Uterus (tissue), 4 donors: ENCODE data around the gene PHF19. TPM values are rescaled to one million over a fixed set of nuclear protein-coding genes. Genes with fewer than 3 reads are reported as not detected.

ENCODE experiments used
- DNase-seq, 2 donors: peaks; one replicate each; pipeline ENCODE4 v3.0.0-alpha.2; 2019 to 2020
- H3K27ac ChIP-seq, 2 donors: fragments of 200-600 bp; sonication (generic); 1 replicate in 1 of 2; 2 replicates in 1 of 2; pipeline ENCODE4 v1.5.1; 2016 to 2018
- H3K27me3 ChIP-seq, 2 donors: fragments of 200-600 bp; sonication (generic); one replicate each; pipeline ENCODE4 v1.5.1; 2018 to 2019; ENCODE audit warnings: control low read depth in 1 of 2
- H3K36me3 ChIP-seq, 2 donors: fragments of 200-600 bp; sonication (generic); one replicate each; pipeline ENCODE4 v1.5.1; 2019; ENCODE audit warnings: control low read depth in 1 of 2
- H3K4me1 ChIP-seq, 2 donors: fragments of 200-600 bp; sonication (generic); one replicate each; pipeline ENCODE4 v1.5.1; 2018 to 2019; ENCODE audit warnings: control low read depth in 1 of 2
- H3K4me3 ChIP-seq, 2 donors: fragments of 200-600 bp; sonication (generic); 1 replicate in 1 of 2; 2 replicates in 1 of 2; pipeline ENCODE4 v1.5.1; 2018 to 2019; ENCODE audit warnings: mild to moderate bottlenecking in 1 of 2
- H3K9me3 ChIP-seq, 2 donors: fragments of 200-600 bp; sonication (generic); one replicate each; pipeline ENCODE4 v1.5.1; 2019; ENCODE audit warnings: control low read depth in 1 of 2
- CTCF ChIP-seq, 4 experiments: fragments of 200-600 bp in 2 of 4; fragments of 450-650 bp in 2 of 4; sonication (generic) in 2 of 4; IDR thresholded peaks; one replicate each; pipeline ENCODE4 v1.5.1; 2016 to 2019; ENCODE audit warnings: antibody characterized with exemption in 4 of 4, mild to moderate bottlenecking in 2 of 4, moderate library complexity in 1 of 4
- POLR2A ChIP-seq, 2 donors: fragments of 450-650 bp; IDR thresholded peaks; one replicate each; pipeline ENCODE4 v1.6.1; 2016; ENCODE audit warnings: antibody characterized with exemption in 2 of 2, mild to moderate bottlenecking in 1 of 2, moderate library complexity in 1 of 2
- intact Hi-C: fragments of 100-400 bp; cut with DNase I; formaldehyde crosslinking; loops from one replicate; pipeline ENCODE4 v1.15.1; 2023; ENCODE audit warnings: low total_unique reads
- total RNA-seq, 4 donors: library from RNA; depleted of rRNA in 3 of 4; stranded (reverse); fragments of >200 nt in 3 of 4; gene quantifications; one replicate each; pipeline versions ENCODE4 v1.1.0 to v1.2.4, GENCODE V29; 2014 to 2023
- donor health status: DM: yes; HTN: yes; CAD: no.

Gene PHF19
- total RNA-seq, 4 donors from 2014 or later: 12.6 to 76.3 (median 31.8) TPM

GRCh38 chr9:120883608-120883996 is 6.6 kb upstream of the PHF19 start:
- no peaks in the 10 kb centered on the region for H3K4me1 ChIP-seq
- no peaks in the 10 kb centered on the region for H3K27me3 ChIP-seq
- intact Hi-C loops: no loop called here
- no peaks in the 10 kb centered on the region for H3K36me3 ChIP-seq
- no peaks in the 10 kb centered on the region for H3K9me3 ChIP-seq
- no peak overlapping the region for H3K27ac ChIP-seq
- DNase-seq: no peak
- H3K4me3 ChIP-seq: no peak overlapping the region
- TF ChIP-seq POLR2A (IDR thresholded peaks at IDR 0.05) (no peak), CTCF (IDR thresholded peaks at IDR 0.05) (no peak)

- intact Hi-C loops: no loop called here
- no peaks in the 10 kb centered on the region for H3K27me3 ChIP-seq
- TF ChIP-seq CTCF (IDR thresholded peaks at IDR 0.05) (no peak), POLR2A (IDR thresholded peaks at IDR 0.05) (no peak)
Observed at GRCh38 chr9:120882935-120883607, 6.1 kb upstream of the PHF19 start.

GRCh38 chr9:120879446-120879845 is 2.5 kb upstream of the PHF19 start:
- H3K4me3 ChIP-seq: no peak overlapping the region
- no peaks in the 10 kb centered on the region for H3K36me3 ChIP-seq
- H3K4me1 ChIP-seq: no peaks in the 10 kb centered on the region
- H3K27me3 ChIP-seq: no peaks in the 10 kb centered on the region
- no peak for TF ChIP-seq CTCF (IDR thresholded peaks at IDR 0.05)
- TF ChIP-seq POLR2A (IDR thresholded peaks at IDR 0.05): no peak
- H3K9me3 ChIP-seq: no peaks in the 10 kb centered on the region
- no peak for DNase-seq
- intact Hi-C loops: loop anchor here (5.0 kb wide), 1 partner anchor 58 kb away; no protein-coding TSS in a partner anchor
- no peak overlapping the region for H3K27ac ChIP-seq

More at GRCh38 chr9:120882935-120883607, 6.1 kb upstream of the PHF19 start:
- Histone ChIP-seq H3K9me3 (no peaks in the 10 kb centered on the region), H3K36me3 (no peaks in the 10 kb centered on the region), H3K4me1 (no peaks in the 10 kb centered on the region), H3K4me3 (no peak overlapping the region), H3K27ac (no peak overlapping the region)
- no peak for DNase-seq

GRCh38 chr9:120878188-120879130 is 1.5 kb upstream of the PHF19 start:
- Histone ChIP-seq H3K4me3 (no peak overlapping the region), H3K9me3 (no peaks in the 10 kb centered on the region), H3K4me1 (no peaks in the 10 kb centered on the region), H3K27me3 (no peaks in the 10 kb centered on the region), H3K27ac (no peak overlapping the region), H3K36me3 (no peaks in the 10 kb centered on the region)
- TF ChIP-seq POLR2A (IDR thresholded peaks at IDR 0.05) (no peak), CTCF (IDR thresholded peaks at IDR 0.05) (no peak)
- intact Hi-C loops: loop anchor here (5.0 kb wide), 1 partner anchor 59 kb away; no protein-coding TSS in a partner anchor
- DNase-seq: no peak
